Omental fat pad (tissue), 4 donors: Measurements from ENCODE around the gene EFHB. TPM values are rescaled to one million over a fixed set of nuclear protein-coding genes. Genes with fewer than 3 reads are reported as not detected.

ENCODE experiments used
- ATAC-seq: fragments of 150-250 bp; one replicate; pipeline ENCODE4 v1.9.1; 2016; ENCODE audit warnings: mild to moderate bottlenecking, moderate library complexity; ENCODE audit not compliant: low FRiP score
- DNase-seq: peaks from one replicate; pipeline ENCODE4 v3.0.0-alpha.2; 2019; ENCODE audit warnings: low spot score
- total RNA-seq, 4 donors: library from RNA; depleted of rRNA; stranded (reverse); fragments of >200 nt; gene quantifications; one replicate each; pipeline ENCODE4 v1.1.0, GENCODE V29; 2016
- TF ChIP-seq, protein P1 (sequence below), 3 donors: fragments of 450-650 bp; IDR thresholded peaks; one replicate each; pipeline ENCODE4 v1.5.1; 2016 to 2017; ENCODE audit warnings: antibody characterized with exemption in 3 of 3, mild to moderate bottlenecking in 3 of 3, moderate library complexity in 2 of 3

EFHB gene
- total RNA-seq, 4 donors from 2014 or later, result 0.44 to 1.6 (median 1.1) TPM; not detected in 1

DNA sequence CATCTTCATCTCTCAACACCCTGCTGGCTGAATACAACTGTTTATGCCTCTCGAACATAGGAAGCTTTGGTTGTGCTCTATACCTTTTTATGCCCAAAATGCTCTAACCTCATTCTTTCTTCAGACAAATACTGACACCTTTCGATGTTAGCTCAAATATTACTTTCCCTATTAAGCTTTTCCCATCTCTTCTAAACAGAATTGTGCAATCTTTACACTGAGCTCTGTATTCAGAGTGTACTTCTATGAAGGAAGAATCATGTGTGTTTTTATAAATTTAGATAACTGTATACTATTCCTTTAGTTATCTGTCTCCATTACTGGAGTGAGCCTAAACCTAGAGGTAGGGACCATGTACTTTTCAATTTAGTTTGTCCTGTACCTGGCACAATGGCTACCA, 1.6 kb downstream of the EFHB start:
- TF ChIP-seq, protein P1, sequence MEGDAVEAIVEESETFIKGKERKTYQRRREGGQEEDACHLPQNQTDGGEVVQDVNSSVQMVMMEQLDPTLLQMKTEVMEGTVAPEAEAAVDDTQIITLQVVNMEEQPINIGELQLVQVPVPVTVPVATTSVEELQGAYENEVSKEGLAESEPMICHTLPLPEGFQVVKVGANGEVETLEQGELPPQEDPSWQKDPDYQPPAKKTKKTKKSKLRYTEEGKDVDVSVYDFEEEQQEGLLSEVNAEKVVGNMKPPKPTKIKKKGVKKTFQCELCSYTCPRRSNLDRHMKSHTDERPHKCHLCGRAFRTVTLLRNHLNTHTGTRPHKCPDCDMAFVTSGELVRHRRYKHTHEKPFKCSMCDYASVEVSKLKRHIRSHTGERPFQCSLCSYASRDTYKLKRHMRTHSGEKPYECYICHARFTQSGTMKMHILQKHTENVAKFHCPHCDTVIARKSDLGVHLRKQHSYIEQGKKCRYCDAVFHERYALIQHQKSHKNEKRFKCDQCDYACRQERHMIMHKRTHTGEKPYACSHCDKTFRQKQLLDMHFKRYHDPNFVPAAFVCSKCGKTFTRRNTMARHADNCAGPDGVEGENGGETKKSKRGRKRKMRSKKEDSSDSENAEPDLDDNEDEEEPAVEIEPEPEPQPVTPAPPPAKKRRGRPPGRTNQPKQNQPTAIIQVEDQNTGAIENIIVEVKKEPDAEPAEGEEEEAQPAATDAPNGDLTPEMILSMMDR (IDR thresholded peaks at IDR 0.05), result no peak

DNA sequence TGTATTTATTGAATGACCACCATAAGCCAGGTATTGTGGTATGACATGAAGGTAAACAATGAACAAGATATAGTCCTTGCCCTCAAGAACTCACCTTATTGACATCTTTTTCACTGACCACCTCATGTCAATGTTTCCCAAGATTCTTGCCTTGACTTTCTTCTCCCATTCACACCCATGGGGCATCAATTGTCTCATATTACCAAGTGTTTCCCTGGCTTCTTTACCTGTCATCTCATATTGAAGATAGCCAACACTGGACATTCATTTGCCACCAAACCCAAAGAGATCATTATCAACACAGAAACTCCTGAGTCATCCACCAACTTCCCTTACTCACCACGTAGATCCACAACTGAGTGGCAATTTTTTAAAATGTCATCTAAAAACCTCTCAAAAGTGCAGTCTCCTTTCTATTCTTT, 2.2 kb downstream of the EFHB start:
- DNase-seq (no peak), ATAC-seq (no peak)
- TF ChIP-seq, protein P1 (IDR thresholded peaks at IDR 0.05), result no peak

More for the DNA sequence above, 1.6 kb downstream of the EFHB start:
- ATAC-seq (no peak), DNase-seq (no peak)

DNA sequence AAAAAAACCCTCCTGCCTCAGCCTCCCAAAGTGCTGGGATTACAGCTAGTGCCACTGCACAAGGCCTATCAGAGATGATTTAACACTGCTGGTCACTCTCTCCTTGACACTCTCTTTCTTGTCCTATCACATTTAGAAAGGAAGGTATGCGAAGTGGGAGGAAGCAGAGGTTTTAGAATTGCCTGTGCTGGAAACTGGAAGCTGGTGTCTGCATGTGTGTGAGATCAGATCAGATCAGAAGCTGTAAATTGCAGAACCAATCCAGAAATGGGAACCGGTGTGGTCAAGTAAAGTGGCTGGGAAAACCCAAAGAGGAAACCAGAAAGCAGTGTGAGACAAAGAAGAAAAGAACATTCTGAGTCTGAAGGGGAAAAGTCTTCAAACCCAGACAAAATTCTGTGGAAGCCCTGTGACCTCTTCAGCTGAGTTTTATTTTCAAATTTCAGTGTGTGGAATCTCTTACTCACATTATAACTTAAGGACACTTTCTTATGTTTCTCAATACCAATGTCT, 2.8 kb downstream of the EFHB start:
- ATAC-seq, result no peak
- TF ChIP-seq, protein P1 (IDR thresholded peaks at IDR 0.05), result no peak
- no peak for DNase-seq

DNA sequence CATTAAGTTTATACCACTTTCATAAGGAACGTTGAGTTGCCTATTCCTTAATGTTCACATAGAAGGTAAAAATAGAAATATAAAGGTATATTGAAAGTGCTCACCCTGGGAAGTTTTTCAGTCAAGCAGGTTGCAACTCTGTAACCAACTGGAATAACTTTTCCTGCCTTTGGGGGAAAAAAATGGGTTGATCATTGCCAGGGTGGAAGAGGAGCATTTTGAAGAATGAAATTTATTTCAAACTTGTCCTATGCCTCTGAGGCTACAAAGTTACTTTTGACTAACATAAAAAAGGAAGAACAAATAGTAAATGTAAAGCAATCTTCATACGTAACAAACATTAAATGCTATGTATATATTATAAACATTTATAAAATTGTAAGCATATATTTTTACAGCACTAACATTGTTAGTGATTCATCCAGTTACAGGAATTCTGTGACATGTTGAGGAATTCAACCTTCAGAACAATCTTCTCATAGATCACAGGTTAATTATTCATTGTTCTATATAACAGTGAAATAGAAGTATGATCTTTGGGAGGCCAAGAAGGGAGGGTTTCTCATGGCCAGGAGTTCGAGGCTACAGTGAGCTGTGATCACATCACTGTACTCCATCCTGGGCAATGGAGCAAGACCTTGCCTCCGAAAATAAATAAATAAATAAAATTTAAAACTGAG, 13.5 kb downstream of the EFHB start:
- TF ChIP-seq, protein P1 (IDR thresholded peaks at IDR 0.05), result no peak
- no peak for ATAC-seq

DNA sequence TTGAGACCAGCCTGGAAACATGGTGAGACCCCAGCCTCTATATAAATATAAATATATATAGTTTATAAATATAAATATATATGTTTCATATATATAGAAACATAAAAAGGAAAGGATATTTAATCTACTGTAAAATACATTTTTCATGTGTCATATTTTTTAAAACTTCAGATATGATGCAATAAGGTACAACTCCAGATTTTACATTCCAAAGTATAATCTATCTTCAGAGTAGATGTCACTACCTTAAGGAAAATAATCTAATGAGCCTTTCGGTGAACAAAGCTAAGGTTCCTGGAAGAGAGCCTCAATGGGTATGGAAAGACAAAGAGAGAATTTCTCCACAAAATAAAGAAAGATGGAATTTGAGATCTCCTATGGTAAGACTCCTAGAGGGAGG, 16.9 kb downstream of the EFHB start:
- DNase-seq, result no peak
- TF ChIP-seq, protein P1 (IDR thresholded peaks at IDR 0.05), result no peak
- ATAC-seq, result no peak

More for the DNA sequence above, 13.5 kb downstream of the EFHB start:
- DNase-seq, result no peak

DNA sequence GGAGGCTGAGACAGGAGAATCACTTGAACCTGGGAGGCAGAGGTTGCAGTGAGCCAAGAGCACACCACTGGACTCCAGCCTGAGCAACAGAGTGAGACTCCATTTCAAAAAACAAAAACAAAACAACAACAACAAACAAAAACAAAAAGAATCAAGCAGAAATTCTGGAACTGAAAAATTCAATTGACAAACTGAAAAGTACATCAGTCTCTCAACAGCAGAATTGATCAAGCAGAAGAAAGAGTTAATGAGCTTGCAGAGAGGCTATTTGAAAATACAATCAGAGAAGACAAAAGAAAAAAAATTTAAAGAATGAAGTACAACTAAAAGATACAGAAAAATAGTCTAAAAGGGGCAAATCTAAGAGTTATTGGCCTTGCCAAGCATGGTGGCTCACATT, 22.6 kb downstream of the EFHB start:
- DNase-seq, result no peak
- TF ChIP-seq, protein P1 (IDR thresholded peaks at IDR 0.05), result no peak
- ATAC-seq, result no peak

DNA sequence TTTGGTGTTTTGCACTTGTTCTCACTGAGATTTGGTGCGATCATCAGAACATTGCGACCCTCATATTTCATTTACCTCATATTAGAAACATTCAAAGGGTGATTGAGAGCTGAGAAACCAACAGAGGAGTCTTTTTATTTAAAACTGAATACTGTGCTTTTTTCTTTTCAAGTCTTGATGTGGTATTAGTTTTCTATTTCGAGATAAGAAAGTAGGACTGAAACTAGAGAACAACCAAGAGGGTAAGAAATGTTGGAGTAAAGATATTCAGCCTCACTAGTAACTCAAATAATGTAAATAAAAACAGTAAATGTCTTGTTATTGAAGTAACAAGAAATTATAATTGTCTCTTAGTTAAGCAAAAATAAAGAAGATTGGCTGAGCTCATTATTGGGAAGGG, 26.5 kb downstream of the EFHB start:
- ATAC-seq (no peak), DNase-seq (no peak)

More for the DNA sequence above, 26.5 kb downstream of the EFHB start:
- TF ChIP-seq, protein P1 (IDR thresholded peaks at IDR 0.05), result no peak
